NB4 (cell line): Measurements from ENCODE around the gene TMEM50B.

ENCODE experiments used
- CTCF ChIP-seq: IDR thresholded peaks from one replicate; pipeline ENCODE4 v1.5.1; 2012; ENCODE audit warnings: low read depth, low read length
- MAX ChIP-seq: IDR thresholded peaks from 2 replicates; pipeline ENCODE4 v1.6.1; 2011; ENCODE audit warnings: low read depth, low read length
- MYC ChIP-seq: IDR thresholded peaks from 2 replicates; pipeline ENCODE4 v1.6.1; 2011; ENCODE audit warnings: low read depth, low read length
- POLR2A ChIP-seq: IDR thresholded peaks from 2 replicates; pipeline ENCODE4 v1.6.1; 2011; ENCODE audit warnings: mild to moderate bottlenecking; ENCODE audit not compliant: insufficient read length; ENCODE audit errors: extremely low read depth

- TF ChIP-seq CTCF (no peak), POLR2A (no peak), MAX (no peak), MYC (no peak)
Observed at GRCh38 chr21:33443194-33443593, 36.6 kb downstream of the TMEM50B start.
